Choroid plexus epithelial cell (primary cell): ENCODE results near the gene ANKH.

Source experiments
- DNase-seq: peaks from one replicate; pipeline ENCODE4 v3.0.0-alpha.2; 2010; ENCODE audit warnings: low read depth
- H3K4me3 ChIP-seq: 2 replicates; pipeline ENCODE4 v1.5.1; 2011; ENCODE audit warnings: low read depth, mild to moderate bottlenecking, control low read depth, low read length, moderate library complexity
- CTCF ChIP-seq: conservative IDR thresholded peaks from 2 replicates; pipeline ENCODE4 v1.5.1; 2011; ENCODE audit warnings: low read depth, mild to moderate bottlenecking, control low read depth, inconsistent platforms, low read length, moderate library complexity

Gene ANKH

GRCh38 chr5:14834584-14835550 is 36.7 kb downstream of the ANKH start:
- TF ChIP-seq CTCF: no peak
- H3K4me3 ChIP-seq: no peak overlapping the region
- no peak for DNase-seq

GRCh38 chr5:14834062-14834461 is 37.5 kb downstream of the ANKH start:
- no peak for DNase-seq
- no peak overlapping the region for H3K4me3 ChIP-seq
- TF ChIP-seq CTCF: no peak

DNA sequence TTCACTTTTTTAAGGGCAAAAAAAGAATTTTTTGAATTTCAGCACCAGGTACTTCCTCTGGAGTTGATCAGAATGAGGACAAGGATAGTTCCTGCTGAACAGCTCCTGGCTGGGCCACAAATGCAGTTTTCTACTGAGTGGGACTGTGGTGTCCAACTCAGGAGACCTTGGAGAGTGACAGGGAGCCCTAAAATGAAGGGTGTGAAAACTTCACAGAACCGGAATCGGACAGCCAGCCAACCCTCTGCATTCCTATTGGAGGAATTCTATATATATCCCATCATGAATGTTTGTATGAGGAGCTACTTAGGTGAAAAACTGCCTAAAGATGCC is 40.6 kb downstream of the ANKH start:
- H3K4me3 ChIP-seq: no peak overlapping the region
- no peak for TF ChIP-seq CTCF
- no peak for DNase-seq

DNA sequence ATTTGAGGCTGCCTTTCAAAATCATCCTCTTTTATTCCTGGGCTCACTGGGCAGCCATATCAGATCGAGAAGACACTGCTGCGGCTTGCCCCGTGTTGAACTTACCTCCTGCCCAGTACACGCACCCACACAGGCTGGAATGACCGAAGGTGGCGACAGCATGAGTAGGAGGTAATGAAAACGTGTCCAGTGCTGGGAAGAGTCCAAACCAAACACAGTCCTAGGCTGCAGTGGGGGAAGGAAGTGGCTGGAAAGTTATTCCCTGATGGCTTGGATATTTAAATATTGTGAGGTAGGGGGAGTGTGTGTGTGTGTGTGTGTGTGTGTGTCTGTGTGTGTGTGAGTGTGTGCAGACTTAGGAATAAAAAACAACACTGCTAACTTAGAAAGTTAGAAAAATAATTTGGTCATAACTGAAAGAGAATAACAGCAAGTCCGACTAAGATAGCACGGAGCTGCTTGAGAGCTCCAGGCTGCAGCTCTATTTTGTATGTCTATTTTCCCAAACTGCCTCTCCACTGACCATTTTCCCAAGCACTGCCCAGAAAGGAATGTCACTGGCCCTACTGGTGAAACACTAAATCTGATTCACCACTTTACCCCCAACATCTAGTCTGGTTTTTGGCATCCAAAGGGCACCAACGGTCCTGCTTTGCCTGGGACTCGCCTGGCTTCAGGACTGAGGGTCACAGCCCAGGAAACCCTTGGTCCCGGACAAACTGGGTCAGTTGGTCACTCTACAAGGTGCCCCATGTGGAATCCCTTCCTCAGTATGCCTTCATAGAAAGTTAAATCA is 41.2 kb downstream of the ANKH start:
- DNase-seq: peak; percentile 56
- H3K4me3 ChIP-seq: no peak overlapping the region
- peak; percentile 8 for TF ChIP-seq CTCF

- DNase-seq: peak; percentile 48
- no peak overlapping the region for H3K4me3 ChIP-seq
- no peak for TF ChIP-seq CTCF
These were observed 42.2 kb downstream of the ANKH start for GRCh38 chr5:14829396-14829795.

- no peak for TF ChIP-seq CTCF
- no peak overlapping the region for H3K4me3 ChIP-seq
- DNase-seq: no peak
These were observed 44.9 kb downstream of the ANKH start for GRCh38 chr5:14826714-14827113.
